Measurements from ENCODE around the gene ST3GAL4.

ST3GAL4 gene

DNA sequence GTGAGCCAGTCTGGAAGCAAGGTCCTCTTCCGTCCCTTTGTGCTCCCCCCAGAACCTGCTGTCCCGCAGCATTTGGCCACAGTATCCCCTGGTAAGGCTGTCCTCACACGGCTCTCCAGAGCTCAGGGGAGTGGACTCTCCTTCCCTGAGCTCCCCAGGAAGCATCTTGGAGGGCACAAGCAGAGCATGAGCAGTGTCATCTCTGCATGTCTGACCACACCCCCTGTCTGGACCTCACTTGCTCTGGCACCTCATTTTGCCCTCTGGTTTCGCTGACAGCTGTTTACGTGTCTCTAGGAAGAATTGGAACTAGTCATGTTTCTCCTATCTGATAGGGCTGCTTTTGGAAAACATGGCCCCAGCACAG is 36.1 kb upstream of the ST3GAL4 start:
- TF ChIP-seq, protein P1, sequence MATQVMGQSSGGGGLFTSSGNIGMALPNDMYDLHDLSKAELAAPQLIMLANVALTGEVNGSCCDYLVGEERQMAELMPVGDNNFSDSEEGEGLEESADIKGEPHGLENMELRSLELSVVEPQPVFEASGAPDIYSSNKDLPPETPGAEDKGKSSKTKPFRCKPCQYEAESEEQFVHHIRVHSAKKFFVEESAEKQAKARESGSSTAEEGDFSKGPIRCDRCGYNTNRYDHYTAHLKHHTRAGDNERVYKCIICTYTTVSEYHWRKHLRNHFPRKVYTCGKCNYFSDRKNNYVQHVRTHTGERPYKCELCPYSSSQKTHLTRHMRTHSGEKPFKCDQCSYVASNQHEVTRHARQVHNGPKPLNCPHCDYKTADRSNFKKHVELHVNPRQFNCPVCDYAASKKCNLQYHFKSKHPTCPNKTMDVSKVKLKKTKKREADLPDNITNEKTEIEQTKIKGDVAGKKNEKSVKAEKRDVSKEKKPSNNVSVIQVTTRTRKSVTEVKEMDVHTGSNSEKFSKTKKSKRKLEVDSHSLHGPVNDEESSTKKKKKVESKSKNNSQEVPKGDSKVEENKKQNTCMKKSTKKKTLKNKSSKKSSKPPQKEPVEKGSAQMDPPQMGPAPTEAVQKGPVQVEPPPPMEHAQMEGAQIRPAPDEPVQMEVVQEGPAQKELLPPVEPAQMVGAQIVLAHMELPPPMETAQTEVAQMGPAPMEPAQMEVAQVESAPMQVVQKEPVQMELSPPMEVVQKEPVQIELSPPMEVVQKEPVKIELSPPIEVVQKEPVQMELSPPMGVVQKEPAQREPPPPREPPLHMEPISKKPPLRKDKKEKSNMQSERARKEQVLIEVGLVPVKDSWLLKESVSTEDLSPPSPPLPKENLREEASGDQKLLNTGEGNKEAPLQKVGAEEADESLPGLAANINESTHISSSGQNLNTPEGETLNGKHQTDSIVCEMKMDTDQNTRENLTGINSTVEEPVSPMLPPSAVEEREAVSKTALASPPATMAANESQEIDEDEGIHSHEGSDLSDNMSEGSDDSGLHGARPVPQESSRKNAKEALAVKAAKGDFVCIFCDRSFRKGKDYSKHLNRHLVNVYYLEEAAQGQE (IDR thresholded peaks at IDR 0.05; ENCODE audit: low read depth), result no peak
- TF ChIP-seq, protein P2, sequence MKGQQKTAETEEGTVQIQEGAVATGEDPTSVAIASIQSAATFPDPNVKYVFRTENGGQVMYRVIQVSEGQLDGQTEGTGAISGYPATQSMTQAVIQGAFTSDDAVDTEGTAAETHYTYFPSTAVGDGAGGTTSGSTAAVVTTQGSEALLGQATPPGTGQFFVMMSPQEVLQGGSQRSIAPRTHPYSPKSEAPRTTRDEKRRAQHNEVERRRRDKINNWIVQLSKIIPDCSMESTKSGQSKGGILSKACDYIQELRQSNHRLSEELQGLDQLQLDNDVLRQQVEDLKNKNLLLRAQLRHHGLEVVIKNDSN (IDR thresholded peaks at IDR 0.05), result no peak
- no peak for TF ChIP-seq FOXM1 (IDR thresholded peaks at IDR 0.05; ENCODE audit: borderline replicate concordance, low read depth)
- no peak for TF ChIP-seq TEAD4 (IDR thresholded peaks at IDR 0.05)
- no peak for TF ChIP-seq YY1 (IDR thresholded peaks at IDR 0.05; ENCODE audit: low read depth)
- no peak for TF ChIP-seq RAD21 (IDR thresholded peaks at IDR 0.05; ENCODE audit: low read depth)
- TF ChIP-seq TCF12 (IDR thresholded peaks at IDR 0.05; ENCODE audit: low read depth), result no peak
- TF ChIP-seq CEBPB (IDR thresholded peaks at IDR 0.05), result no peak
- no peak for TF ChIP-seq NFIC (IDR thresholded peaks at IDR 0.05)
- TF ChIP-seq ZBTB7A (IDR thresholded peaks at IDR 0.05; ENCODE audit: low read depth), result no peak
- no peak for TF ChIP-seq CREB1 (IDR thresholded peaks at IDR 0.05; ENCODE audit: low read depth)

DNA sequence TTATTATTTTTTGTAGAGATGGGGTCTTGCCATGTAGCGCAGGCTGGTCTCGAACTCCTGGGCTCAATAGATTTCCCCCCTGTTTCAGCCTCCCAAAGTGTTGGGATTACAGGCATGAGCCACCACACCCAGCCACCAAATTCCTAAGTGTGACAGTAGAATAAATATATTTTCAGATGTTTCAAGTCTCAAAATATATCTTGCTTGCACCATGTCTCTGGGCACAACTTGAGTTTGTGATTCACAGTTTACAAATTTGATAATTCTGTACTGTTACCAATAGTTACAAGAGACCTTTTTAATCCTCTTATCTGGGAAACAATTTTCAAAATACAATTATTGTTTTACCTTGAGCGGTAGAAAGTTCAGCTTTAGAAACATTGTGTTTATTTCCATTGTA is 32.5 kb upstream of the ST3GAL4 start:
- TF ChIP-seq TCF12 (IDR thresholded peaks at IDR 0.05; ENCODE audit: low read depth) (no peak), NFIC (IDR thresholded peaks at IDR 0.05) (no peak), EP300 (IDR thresholded peaks at IDR 0.05; ENCODE audit: borderline replicate concordance) (no peak), TEAD4 (IDR thresholded peaks at IDR 0.05) (no peak), ZBTB7A (IDR thresholded peaks at IDR 0.05; ENCODE audit: low read depth) (no peak)
- TF ChIP-seq, protein P1 (IDR thresholded peaks at IDR 0.05; ENCODE audit: low read depth), result no peak

DNA sequence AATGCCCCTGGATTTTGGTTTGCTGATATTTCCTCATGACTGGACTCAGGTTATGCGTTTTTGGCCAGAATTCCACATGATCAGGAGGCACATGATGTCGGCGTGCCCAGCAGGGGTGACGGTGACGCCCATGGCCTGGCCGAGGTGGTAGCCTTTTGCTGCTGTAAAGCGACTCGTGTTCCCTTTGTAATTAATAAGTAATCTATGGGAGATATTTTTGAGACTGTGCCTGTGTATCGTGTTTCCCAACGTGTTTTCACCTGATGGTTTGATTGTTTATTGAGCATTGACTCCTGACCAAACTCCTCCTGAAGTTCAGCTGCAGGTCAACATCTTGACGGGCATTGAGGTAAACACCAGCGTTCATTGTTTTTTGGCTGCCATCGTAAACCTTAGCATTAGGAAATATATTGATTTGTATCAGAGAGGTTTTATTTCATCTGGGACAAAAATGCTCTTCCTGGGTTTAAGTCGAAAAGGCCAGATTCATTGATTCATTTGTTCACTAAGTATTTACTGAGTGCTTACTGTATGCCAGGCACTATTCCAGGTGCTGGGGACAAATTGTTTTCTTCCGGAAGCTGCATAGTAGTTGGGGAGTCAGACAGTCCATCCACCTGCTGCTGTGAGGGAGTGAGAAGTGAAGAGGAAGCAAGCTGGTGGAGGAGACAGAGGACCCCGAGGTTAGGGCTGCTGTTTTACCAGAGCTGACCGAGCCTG is 28.0 kb upstream of the ST3GAL4 start:
- TF ChIP-seq EGR1 (IDR thresholded peaks at IDR 0.05) (no peak), TAF1 (IDR thresholded peaks at IDR 0.05; ENCODE audit: low read depth) (no peak), YY1 (IDR thresholded peaks at IDR 0.05; ENCODE audit: low read depth) (no peak), CEBPB (IDR thresholded peaks at IDR 0.05) (no peak), ZBTB7A (IDR thresholded peaks at IDR 0.05; ENCODE audit: low read depth) (no peak), FOXM1 (IDR thresholded peaks at IDR 0.05; ENCODE audit: borderline replicate concordance, low read depth) (no peak), TEAD4 (IDR thresholded peaks at IDR 0.05) (no peak), EP300 (IDR thresholded peaks at IDR 0.05; ENCODE audit: borderline replicate concordance) (no peak), RAD21 (IDR thresholded peaks at IDR 0.05; ENCODE audit: low read depth) (no peak), TCF12 (IDR thresholded peaks at IDR 0.05; ENCODE audit: low read depth) (no peak), NFIC (IDR thresholded peaks at IDR 0.05) (no peak)
- TF ChIP-seq, protein P3, sequence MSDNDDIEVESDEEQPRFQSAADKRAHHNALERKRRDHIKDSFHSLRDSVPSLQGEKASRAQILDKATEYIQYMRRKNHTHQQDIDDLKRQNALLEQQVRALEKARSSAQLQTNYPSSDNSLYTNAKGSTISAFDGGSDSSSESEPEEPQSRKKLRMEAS (IDR thresholded peaks at IDR 0.05), result no peak
- TF ChIP-seq, protein P2 (IDR thresholded peaks at IDR 0.05), result no peak
- TF ChIP-seq, protein P1 (IDR thresholded peaks at IDR 0.05; ENCODE audit: low read depth), result no peak

DNA sequence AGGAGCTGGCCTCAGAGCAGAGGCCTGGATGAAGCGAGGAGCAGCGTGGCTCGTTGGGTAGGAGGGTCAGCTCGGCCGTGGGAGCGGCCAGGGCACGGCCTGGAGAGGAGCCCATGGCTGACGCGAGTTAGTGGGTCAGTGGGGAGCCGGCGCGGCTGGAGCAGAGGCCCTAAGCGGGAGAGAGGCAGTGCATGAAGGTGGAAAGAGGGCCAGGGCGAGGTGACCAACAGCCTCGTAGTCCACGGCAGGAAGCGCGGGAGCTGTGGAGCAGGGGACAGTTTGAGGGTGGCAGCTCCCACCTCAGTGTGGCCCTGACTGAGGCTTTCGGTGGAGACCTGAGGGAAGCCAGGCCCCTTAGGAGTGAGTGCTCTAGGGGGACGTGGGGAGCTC is 27.5 kb upstream of the ST3GAL4 start:
- TF ChIP-seq, protein P1 (IDR thresholded peaks at IDR 0.05; ENCODE audit: low read depth), result no peak
- TF ChIP-seq CREB1 (IDR thresholded peaks at IDR 0.05; ENCODE audit: low read depth) (no peak), TEAD4 (IDR thresholded peaks at IDR 0.05) (no peak), TAF1 (IDR thresholded peaks at IDR 0.05; ENCODE audit: low read depth) (no peak), EGR1 (IDR thresholded peaks at IDR 0.05) (no peak), RAD21 (IDR thresholded peaks at IDR 0.05; ENCODE audit: low read depth) (no peak), FOXM1 (IDR thresholded peaks at IDR 0.05; ENCODE audit: borderline replicate concordance, low read depth) (no peak), YY1 (IDR thresholded peaks at IDR 0.05; ENCODE audit: low read depth) (no peak), EP300 (IDR thresholded peaks at IDR 0.05; ENCODE audit: borderline replicate concordance) (no peak), CEBPB (IDR thresholded peaks at IDR 0.05) (no peak), NFIC (IDR thresholded peaks at IDR 0.05) (no peak), TCF12 (IDR thresholded peaks at IDR 0.05; ENCODE audit: low read depth) (no peak)
- TF ChIP-seq, protein P3 (IDR thresholded peaks at IDR 0.05), result no peak
- TF ChIP-seq, protein P2 (IDR thresholded peaks at IDR 0.05), result no peak

Data from Ishikawa (cell line).